ENCODE measurements around the gene ZNF780B.

The ZNF780B gene

DNA sequence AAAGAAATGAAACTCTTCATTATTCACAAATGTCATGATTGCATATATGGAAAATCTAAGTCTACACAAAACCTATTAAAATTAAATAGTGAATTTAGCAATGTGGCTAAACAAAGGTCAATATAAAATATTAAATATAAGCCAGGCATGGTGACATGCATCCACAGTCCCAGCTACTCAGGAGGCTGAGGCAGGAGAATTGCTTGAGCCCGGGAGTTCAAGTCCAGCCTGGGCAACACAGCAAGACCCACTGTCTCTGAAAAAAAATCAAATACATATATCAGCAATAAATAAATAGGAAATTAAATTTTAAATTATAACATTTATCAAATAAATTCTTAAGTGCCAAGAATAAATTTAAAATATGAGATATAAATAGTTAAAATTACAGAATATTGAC is 73.1 kb downstream of the ZNF780B start:
- DNase-seq (ENCODE audit: low read depth), result no peak

Data from T-helper 22 cell (primary cell).